GM23338 (cell line): ENCODE results near the gene KLHL26. TPM values are rescaled to one million over a fixed set of nuclear protein-coding genes. Genes with fewer than 3 reads are reported as not detected.
"Not testable (repeated sequence)": the region's sequence is repeated elsewhere in the genome, so short reads cannot be mapped to it uniquely, and the experiment has no call there.

Experiments used
- ATAC-seq: fragments of 200-7000 bp; cut with Tn5 transposase; 3 replicates; pipeline ENCODE4 v1.9.1; 2020
- DNase-seq: peaks from one replicate; pipeline ENCODE4 v3.0.0-alpha.2; 2015; ENCODE audit warnings: low spot score
- H2AFZ ChIP-seq: fragments of 200-600 bp; sonication (generic); 2 replicates; pipeline ENCODE4 v1.8.0; 2016; ENCODE audit warnings: antibody characterized with exemption, mild to moderate bottlenecking, moderate library complexity
- H3F3A ChIP-seq: fragments of 200-600 bp; sonication (generic); replicated peaks from 2 replicates; pipeline ENCODE4 v1.8.0; 2017; ENCODE audit warnings: antibody characterized with exemption, mixed run types, low read depth
- H3K27ac ChIP-seq: fragments of 200-600 bp; sonication (generic); 2 replicates; pipeline ENCODE4 v1.6.1; 2016; ENCODE audit warnings: low read depth
- H3K27me3 ChIP-seq: fragments of 200-600 bp; sonication (generic); 2 replicates; pipeline ENCODE4 v1.8.0; 2016; ENCODE audit warnings: mild to moderate bottlenecking, mixed run types, moderate library complexity; ENCODE audit not compliant: insufficient read depth
- H3K36me3 ChIP-seq: fragments of 200-600 bp; sonication (generic); 2 replicates; pipeline ENCODE4 v1.8.0; 2016; ENCODE audit warnings: mild to moderate bottlenecking; ENCODE audit not compliant: insufficient read depth
- H3K4me1 ChIP-seq: fragments of 200-600 bp; sonication (generic); 2 replicates; pipeline ENCODE4 v1.8.0; 2016; ENCODE audit warnings: mild to moderate bottlenecking, moderate library complexity; ENCODE audit not compliant: insufficient read depth
- H3K4me2 ChIP-seq: fragments of 200-600 bp; sonication (generic); 2 replicates; pipeline ENCODE4 v1.7.1; 2017; ENCODE audit warnings: mixed run types
- H3K4me3 ChIP-seq: fragments of 200-600 bp; sonication (generic); 2 replicates; pipeline ENCODE4 v1.6.1; 2016; ENCODE audit warnings: mixed run types
- H3K79me2 ChIP-seq: fragments of 200-600 bp; sonication (generic); replicated peaks from 2 replicates; pipeline ENCODE4 v1.8.0; 2017; ENCODE audit warnings: mild to moderate bottlenecking; ENCODE audit not compliant: insufficient read depth
- H3K9me2 ChIP-seq: fragments of 200-600 bp; sonication (generic); 2 replicates; pipeline ENCODE4 v1.8.0; 2017; ENCODE audit not compliant: insufficient read depth
- H4K20me1 ChIP-seq: fragments of 200-600 bp; sonication (generic); replicated peaks from 2 replicates; pipeline ENCODE4 v1.8.0; 2017; ENCODE audit warnings: mild to moderate bottlenecking; ENCODE audit not compliant: insufficient read depth
- H3K27ac Mint-ChIP-seq: 2 replicates; pipeline ENCODE4 v1.8.0; 2020; ENCODE audit warnings: inconsistent platforms, mild to moderate bottlenecking, moderate library complexity, mixed read lengths
- H3K27me3 Mint-ChIP-seq: 3 replicates; pipeline ENCODE4 v1.8.0; 2022; ENCODE audit warnings: low read depth, mild to moderate bottlenecking, moderate library complexity, mixed read lengths, inconsistent platforms; ENCODE audit not compliant: insufficient read depth, poor library complexity
- H3K36me3 Mint-ChIP-seq: 3 replicates; pipeline ENCODE4 v1.8.0; 2021; ENCODE audit warnings: low read depth, mild to moderate bottlenecking, inconsistent platforms, moderate library complexity, mixed read lengths
- H3K4me1 Mint-ChIP-seq: 3 replicates; pipeline ENCODE4 v1.8.0; 2020; ENCODE audit warnings: mild to moderate bottlenecking, inconsistent platforms, mixed read lengths
- H3K4me3 Mint-ChIP-seq: 3 replicates; pipeline ENCODE4 v1.8.0; 2021; ENCODE audit warnings: moderate library complexity, mild to moderate bottlenecking, inconsistent platforms, mixed read lengths
- H3K9me3 Mint-ChIP-seq: 3 replicates; pipeline ENCODE4 v1.8.0; 2020; ENCODE audit warnings: moderate library complexity, mild to moderate bottlenecking, inconsistent platforms, mixed read lengths
- polyA plus RNA-seq: library from polyadenylated mRNA; unstranded; fragments of >200 nt; fragmentation: Nextera tagmentation; extraction: Ambion mirVana; gene quantifications from 2 replicates; pipeline ENCODE4 v1.2.1, GENCODE V29; 2016
- total RNA-seq: library from RNA; depleted of rRNA; stranded (reverse); fragments of >200 nt; shearing (Covaris generic); gene quantifications from 2 replicates; pipeline ENCODE4 v1.2.3, GENCODE V29; 2014
- TF ChIP-seq, protein P1 (sequence below): fragments of 250-450 bp; sonication (Bioruptor Pico); IDR thresholded peaks from 2 replicates; pipeline ENCODE4 v1.5.0; 2020; ENCODE audit warnings: mild to moderate bottlenecking, moderate library complexity
- TF ChIP-seq, protein P2 (sequence below), 2 experiments: fragments of 200-600 bp in 1 of 2; sonication (generic) in 1 of 2; conservative IDR thresholded peaks; 2 replicates each; pipeline versions ENCODE4 v1.5.1 to v1.6.1; 2016 to 2017; ENCODE audit warnings: antibody characterized with exemption in 2 of 2, low read depth in 2 of 2, mild to moderate bottlenecking in 2 of 2, moderate library complexity in 1 of 2

The KLHL26 gene
- total and polyA plus RNA-seq, 2 experiments from 2014 or later: 3.6 to 11.2 TPM

DNA sequence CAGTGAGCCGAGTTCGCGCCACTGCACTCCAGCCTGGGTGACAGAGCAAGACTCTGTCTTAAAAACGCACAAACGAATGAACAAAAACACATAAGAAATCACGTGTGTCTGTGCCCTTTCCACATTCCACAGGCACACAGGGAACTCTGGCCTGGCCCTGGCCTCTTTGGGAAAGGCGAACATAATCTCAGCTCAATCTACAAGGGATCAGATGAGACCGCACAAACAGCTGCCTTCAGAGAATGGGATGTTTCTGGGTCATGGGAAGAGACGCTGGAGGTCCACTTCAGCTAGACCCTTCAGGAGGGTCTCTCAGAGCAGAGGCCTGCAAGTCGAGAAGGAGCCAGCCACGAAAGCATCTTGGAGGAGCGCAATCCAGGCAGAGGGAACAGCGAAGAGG, 40.3 kb downstream of the KLHL26 start (continued):
- TF ChIP-seq, protein P1, sequence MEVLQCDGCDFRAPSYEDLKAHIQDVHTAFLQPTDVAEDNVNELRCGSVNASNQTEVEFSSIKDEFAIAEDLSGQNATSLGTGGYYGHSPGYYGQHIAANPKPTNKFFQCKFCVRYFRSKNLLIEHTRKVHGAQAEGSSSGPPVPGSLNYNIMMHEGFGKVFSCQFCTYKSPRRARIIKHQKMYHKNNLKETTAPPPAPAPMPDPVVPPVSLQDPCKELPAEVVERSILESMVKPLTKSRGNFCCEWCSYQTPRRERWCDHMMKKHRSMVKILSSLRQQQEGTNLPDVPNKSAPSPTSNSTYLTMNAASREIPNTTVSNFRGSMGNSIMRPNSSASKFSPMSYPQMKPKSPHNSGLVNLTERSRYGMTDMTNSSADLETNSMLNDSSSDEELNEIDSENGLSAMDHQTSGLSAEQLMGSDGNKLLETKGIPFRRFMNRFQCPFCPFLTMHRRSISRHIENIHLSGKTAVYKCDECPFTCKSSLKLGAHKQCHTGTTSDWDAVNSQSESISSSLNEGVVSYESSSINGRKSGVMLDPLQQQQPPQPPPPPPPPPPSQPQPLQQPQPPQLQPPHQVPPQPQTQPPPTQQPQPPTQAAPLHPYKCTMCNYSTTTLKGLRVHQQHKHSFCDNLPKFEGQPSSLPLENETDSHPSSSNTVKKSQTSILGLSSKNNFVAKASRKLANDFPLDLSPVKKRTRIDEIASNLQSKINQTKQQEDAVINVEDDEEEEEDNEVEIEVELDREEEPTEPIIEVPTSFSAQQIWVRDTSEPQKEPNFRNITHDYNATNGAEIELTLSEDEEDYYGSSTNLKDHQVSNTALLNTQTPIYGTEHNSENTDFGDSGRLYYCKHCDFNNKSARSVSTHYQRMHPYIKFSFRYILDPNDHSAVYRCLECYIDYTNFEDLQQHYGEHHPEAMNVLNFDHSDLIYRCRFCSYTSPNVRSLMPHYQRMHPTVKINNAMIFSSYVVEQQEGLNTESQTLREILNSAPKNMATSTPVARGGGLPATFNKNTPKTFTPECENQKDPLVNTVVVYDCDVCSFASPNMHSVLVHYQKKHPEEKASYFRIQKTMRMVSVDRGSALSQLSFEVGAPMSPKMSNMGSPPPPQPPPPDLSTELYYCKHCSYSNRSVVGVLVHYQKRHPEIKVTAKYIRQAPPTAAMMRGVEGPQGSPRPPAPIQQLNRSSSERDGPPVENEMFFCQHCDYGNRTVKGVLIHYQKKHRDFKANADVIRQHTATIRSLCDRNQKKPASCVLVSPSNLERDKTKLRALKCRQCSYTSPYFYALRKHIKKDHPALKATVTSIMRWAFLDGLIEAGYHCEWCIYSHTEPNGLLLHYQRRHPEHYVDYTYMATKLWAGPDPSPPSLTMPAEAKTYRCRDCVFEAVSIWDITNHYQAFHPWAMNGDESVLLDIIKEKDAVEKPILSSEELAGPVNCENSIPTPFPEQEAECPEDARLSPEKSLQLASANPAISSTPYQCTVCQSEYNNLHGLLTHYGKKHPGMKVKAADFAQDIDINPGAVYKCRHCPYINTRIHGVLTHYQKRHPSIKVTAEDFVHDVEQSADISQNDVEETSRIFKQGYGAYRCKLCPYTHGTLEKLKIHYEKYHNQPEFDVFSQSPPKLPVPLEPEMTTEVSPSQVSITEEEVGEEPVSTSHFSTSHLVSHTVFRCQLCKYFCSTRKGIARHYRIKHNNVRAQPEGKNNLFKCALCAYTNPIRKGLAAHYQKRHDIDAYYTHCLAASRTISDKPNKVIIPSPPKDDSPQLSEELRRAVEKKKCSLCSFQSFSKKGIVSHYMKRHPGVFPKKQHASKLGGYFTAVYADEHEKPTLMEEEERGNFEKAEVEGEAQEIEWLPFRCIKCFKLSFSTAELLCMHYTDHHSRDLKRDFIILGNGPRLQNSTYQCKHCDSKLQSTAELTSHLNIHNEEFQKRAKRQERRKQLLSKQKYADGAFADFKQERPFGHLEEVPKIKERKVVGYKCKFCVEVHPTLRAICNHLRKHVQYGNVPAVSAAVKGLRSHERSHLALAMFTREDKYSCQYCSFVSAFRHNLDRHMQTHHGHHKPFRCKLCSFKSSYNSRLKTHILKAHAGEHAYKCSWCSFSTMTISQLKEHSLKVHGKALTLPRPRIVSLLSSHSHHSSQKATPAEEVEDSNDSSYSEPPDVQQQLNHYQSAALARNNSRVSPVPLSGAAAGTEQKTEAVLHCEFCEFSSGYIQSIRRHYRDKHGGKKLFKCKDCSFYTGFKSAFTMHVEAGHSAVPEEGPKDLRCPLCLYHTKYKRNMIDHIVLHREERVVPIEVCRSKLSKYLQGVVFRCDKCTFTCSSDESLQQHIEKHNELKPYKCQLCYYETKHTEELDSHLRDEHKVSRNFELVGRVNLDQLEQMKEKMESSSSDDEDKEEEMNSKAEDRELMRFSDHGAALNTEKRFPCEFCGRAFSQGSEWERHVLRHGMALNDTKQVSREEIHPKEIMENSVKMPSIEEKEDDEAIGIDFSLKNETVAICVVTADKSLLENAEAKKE (CRISPR knock-in tag): no peak
- TF ChIP-seq, protein P2, sequence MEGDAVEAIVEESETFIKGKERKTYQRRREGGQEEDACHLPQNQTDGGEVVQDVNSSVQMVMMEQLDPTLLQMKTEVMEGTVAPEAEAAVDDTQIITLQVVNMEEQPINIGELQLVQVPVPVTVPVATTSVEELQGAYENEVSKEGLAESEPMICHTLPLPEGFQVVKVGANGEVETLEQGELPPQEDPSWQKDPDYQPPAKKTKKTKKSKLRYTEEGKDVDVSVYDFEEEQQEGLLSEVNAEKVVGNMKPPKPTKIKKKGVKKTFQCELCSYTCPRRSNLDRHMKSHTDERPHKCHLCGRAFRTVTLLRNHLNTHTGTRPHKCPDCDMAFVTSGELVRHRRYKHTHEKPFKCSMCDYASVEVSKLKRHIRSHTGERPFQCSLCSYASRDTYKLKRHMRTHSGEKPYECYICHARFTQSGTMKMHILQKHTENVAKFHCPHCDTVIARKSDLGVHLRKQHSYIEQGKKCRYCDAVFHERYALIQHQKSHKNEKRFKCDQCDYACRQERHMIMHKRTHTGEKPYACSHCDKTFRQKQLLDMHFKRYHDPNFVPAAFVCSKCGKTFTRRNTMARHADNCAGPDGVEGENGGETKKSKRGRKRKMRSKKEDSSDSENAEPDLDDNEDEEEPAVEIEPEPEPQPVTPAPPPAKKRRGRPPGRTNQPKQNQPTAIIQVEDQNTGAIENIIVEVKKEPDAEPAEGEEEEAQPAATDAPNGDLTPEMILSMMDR (conservative IDR thresholded peaks at IDR 0.05; ENCODE audit: low read depth in 2 of 2): no peak

DNA sequence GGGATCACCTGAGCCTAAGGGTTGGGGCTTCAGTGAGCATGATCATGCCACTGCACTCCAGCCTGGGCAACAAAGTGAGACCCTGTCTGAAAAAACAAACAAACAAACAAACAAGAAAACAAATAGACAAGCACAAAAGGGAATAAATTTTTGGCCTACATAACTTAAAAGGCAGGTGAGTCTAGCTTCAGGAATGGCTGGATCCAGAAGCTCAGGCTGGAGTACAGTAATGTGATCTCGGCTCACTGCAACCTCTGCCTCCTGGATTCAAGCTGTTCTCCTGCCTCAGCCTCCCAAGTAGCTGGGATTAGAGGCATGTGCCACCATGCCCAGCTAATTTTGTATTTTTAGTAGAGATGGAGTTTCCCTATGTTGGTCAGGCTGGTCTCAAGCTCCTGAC, 43.3 kb downstream of the KLHL26 start:
- H3K4me1 ChIP-seq: peaks cover 25% of the 10 kb centered on the region
- not testable (repeated sequence) for DNase-seq, H2AFZ ChIP-seq, H3K4me3 ChIP-seq, H3K36me3 ChIP-seq, H3K9me3 Mint-ChIP-seq, H3K36me3 Mint-ChIP-seq, H3K9me2 ChIP-seq, ATAC-seq, H3K4me3 Mint-ChIP-seq, H3K4me2 ChIP-seq, H3K27ac ChIP-seq, H4K20me1 ChIP-seq, H3K27ac Mint-ChIP-seq, H3K27me3 ChIP-seq
- Mint-ChIP-seq H3K27me3 (peaks cover 34% of the 10 kb centered on the region), H3K4me1 (peaks cover 18% of the 10 kb centered on the region)
- H3K79me2 ChIP-seq: peaks cover 10% of the 10 kb centered on the region
- peaks cover 22% of the 10 kb centered on the region; the same call in 1 of the 2 replicates for H3F3A ChIP-seq
